NCI-H524 (cell line): ENCODE measurements around the gene SLC35A4.
A peak's percentile ranks its signal among the peaks of the same experiment; 100 is the strongest.
"Not testable (repeated sequence)": the region's sequence is repeated elsewhere in the genome, so short reads cannot be mapped to it uniquely, and the experiment has no call there.

Experiments
- DNase-seq, 2 experiments: peaks; one replicate each; lab custom pipeline; 2025; lab: John Stamatoyannopoulos, UW

The SLC35A4 gene

GRCh38 chr5:140557965-140558364, 6.7 kb upstream of the SLC35A4 start:
- DNase-seq = no peak

DNA sequence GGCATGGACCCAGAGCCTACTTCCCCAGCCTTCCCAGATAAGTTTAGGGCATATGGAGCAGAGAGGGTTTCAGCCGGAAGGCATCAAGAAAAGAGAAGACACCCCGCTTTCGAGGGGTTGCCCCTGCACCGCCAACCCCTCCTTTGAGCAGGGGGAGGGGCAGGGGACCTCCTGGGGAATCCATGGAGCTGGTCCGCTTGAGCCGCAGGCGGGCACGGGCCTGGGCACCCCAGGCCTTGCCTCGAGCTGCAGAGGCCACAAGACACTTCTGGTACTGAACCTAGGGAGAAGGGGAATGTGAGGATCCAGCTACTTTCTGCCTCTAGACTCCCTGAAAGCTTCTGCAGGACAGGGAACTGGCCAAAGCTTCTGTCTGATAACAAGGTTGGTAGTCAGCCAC, 6.1 kb upstream of the SLC35A4 start:
- no peak for DNase-seq

- no peak for DNase-seq
Measured at GRCh38 chr5:140560227-140560626, 4.4 kb upstream of the SLC35A4 start.

GRCh38 chr5:140561753-140562523, 2.7 kb upstream of the SLC35A4 start:
- DNase-seq = no peak

DNA sequence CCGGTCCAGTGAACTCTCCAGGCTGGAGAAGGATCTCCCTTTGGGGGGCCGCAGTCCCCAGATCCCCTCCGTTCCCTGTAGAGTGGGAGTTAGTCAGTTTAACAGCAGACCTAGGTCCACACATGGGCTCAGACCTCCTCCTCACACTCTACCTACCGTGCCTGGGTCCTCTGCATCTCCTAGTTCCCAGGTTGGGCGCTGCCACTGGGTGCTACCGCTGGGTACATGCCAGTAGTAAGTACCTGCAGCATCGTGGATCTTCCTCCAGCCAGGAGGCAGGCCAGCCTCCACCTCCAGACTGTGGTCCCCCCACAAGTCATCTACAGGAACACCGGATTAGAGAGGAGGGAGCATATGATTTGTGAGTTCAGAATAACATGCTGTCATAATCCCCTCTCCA, 1.0 kb upstream of the SLC35A4 start:
- DNase-seq = peak in 1 of 2 experiments; percentile 40

DNA sequence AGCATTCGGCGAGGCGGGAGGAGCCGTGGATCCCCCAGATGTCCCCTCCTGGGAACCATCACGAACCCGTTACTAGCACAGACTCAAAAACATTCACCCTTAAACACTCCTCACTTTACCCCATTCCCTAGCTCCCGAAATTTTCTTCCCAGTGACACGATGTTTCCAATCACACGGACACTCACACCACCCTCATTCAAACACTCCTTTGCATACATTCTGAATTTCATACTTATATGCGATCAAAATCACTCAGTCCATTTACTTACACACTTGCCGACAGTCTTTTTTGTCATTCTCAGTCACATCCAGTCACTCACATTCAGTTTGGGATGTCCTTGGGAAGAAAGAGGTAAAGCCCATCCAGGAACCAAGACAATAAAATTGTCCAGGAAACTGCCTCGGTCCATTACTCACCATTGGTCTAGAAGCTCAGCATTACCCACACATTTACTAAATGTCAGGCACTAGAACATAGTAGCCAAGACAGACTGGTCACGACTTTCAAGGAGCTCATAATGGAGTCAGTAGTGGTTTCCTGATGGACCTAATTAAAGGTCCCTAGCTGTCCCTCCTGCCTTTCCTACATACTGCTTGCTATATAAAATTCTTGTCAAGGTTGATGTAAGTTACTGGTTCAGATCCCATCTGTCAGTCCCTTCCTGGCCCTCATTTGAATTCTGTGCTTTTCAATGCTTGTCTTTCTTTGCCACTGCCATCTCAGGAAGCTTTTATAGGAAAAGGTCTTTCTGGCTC, 574 bp downstream of the SLC35A4 start:
- DNase-seq = no peak

DNA sequence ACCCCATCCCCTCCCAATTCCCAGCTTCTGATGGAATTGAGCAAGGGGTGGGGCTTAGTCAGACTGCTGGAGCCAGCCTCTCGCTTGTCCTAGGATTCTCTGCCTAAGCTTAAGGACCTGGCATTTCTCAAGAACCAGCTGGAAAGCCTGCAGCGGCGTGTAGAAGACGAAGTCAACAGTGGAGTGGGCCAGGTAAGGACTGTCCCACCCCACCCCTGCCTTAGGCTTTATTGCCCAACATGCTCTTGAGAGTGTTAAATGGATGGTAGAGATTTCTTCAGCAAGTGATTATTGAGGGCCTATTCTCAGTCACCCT, 1.1 kb downstream of the SLC35A4 start:
- DNase-seq = no peak

DNA sequence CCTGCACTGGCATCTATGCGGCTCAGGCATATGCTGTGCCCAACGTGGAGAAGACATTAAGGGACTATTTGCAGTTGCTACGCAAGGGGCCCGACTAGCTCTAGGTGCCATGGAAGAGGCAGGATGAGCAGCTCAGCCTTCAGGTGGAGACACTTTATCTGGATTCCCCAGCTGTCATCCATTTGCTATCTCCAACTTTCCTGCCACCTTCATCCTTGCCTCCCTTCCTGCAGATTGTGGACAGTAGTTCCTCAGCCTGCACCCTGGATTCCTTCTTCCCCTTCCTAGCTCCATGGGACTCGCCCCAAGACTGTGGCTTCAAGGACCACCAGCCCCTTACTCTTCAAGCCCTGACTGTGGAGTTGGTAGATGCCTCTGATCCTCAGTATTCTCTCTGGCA, 2.0 kb downstream of the SLC35A4 start:
- no peak for DNase-seq

DNA sequence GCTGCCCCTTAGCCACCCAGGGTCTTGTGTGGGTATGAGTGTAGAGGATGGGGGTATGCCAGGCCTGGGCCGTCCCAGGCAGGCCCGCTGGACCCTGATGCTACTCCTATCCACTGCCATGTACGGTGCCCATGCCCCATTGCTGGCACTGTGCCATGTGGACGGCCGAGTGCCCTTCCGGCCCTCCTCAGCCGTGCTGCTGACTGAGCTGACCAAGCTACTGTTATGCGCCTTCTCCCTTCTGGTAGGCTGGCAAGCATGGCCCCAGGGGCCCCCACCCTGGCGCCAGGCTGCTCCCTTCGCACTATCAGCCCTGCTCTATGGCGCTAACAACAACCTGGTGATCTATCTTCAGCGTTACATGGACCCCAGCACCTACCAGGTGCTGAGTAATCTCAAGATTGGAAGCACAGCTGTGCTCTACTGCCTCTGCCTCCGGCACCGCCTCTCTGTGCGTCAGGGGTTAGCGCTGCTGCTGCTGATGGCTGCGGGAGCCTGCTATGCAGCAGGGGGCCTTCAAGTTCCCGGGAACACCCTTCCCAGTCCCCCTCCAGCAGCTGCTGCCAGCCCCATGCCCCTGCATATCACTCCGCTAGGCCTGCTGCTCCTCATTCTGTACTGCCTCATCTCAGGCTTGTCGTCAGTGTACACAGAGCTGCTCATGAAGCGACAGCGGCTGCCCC, 2.6 kb downstream of the SLC35A4 start:
- DNase-seq = no peak

GRCh38 chr5:140567871-140568270, 3.2 kb downstream of the SLC35A4 start:
- DNase-seq = no peak

DNA sequence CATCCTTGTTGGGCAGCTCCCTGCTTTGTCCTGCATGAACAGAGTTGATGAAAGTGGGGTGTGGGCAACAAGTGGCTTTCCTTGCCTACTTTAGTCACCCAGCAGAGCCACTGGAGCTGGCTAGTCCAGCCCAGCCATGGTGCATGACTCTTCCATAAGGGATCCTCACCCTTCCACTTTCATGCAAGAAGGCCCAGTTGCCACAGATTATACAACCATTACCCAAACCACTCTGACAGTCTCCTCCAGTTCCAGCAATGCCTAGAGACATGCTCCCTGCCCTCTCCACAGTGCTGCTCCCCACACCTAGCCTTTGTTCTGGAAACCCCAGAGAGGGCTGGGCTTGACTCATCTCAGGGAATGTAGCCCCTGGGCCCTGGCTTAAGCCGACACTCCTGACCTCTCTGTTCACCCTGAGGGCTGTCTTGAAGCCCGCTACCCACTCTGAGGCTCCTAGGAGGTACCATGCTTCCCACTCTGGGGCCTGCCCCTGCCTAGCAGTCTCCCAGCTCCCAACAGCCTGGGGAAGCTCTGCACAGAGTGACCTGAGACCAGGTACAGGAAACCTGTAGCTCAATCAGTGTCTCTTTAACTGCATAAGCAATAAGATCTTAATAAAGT, 3.9 kb downstream of the SLC35A4 start:
- no peak for DNase-seq

DNA sequence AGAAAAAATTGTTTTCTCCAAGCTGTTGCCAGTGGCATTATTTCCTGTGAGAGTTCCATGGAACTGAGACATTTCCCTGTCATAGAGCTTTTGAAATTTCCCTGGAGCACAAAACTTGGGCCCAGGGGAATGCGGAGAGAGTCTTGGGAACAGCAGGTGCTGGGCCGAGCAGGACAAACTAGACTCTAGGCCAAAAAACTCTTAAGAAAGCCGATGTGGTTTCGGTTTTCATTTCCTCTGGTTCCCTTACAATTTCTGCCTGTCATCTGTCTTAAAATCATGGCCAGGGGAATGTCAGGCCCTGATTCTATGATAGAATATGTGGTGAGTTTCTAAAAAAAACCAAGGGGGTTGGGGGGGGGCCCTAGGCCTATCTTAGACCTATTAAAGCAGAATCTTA, 4.6 kb downstream of the SLC35A4 start:
- no peak for DNase-seq

DNA sequence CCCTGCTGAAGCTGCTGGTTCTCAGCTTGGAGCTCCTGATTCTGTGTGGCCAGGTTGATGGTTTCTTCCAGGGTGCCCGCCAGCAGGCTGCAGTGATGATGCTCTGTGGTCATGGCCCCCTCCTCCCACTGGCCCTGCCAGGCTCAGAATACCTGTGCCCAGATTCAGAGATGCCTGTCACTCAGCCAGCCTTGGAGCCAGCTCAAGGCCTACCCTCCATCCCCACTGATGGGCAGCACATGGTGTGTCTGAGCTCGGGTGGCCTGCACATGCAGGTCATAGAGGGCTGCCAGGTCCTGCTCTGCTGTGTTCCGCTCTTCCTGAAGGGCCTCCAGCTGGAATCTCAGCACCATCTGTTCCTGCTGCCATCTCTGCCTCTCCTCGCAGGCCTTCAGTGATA, 5.4 kb downstream of the SLC35A4 start:
- no peak for DNase-seq

GRCh38 chr5:140570488-140570887, 5.9 kb downstream of the SLC35A4 start:
- no peak for DNase-seq

- no peak for DNase-seq
Measured at GRCh38 chr5:140571105-140571504, 6.5 kb downstream of the SLC35A4 start.

- no peak for DNase-seq
Measured at GRCh38 chr5:140573683-140574082, 9.1 kb downstream of the SLC35A4 start.

DNA sequence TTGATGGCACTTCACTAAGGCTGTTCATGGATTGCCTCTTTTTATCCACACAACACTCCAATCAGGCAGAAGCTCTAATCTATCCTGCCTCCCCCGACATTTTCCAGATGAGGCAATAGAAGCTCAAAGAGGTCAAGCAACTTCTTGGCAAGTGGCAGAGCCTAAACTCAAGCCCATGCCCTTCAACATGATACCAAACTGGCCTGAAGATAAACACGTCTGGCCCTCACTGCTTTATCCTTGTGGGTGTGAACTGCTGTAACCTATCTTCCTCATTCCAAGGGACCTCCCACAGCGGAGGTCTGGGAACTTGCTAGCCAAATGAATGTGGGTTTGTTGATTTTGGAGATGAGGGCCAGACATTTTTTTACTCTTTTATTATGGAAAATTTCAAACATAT, 9.5 kb downstream of the SLC35A4 start:
- no peak for DNase-seq

GRCh38 chr5:140575309-140575708, 10.7 kb downstream of the SLC35A4 start:
- no peak for DNase-seq

GRCh38 chr5:140576776-140577201, 12.2 kb downstream of the SLC35A4 start:
- DNase-seq = no peak

DNA sequence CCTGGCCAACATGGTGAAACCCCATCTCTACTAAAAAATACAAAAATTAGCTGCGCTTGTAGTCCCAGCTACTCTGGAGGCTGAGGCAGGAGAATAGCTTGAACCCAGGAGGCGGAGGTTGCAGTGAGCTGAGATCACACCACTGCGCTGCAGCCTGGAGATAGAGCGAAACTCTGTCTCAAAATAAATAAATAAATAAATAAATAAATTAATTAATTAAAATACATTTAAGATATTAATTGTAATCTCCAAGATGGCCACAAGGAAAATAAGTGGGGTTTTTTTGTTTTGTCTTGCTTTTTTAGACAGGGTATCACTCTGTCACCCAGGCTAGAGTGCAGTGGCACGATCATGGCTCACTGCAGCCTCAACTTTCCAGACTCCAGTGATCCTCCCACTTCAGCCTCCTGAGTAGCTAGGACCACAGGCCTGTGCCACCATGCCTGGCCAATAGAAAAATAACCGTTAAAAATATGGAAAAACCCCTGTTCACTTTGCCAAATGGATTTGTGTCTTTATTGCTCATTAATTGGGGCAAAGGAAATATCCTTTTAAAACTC, 14.6 kb downstream of the SLC35A4 start:
- DNase-seq = not testable (repeated sequence)

GRCh38 chr5:140587495-140587894, 22.9 kb downstream of the SLC35A4 start:
- DNase-seq = no peak
